B cell (primary cell): Measurements from ENCODE around the gene COPS3.

Experiments used
- EZH2 ChIP-seq: IDR thresholded peaks from 2 replicates; pipeline ENCODE4 v1.6.1; 2012; ENCODE audit warnings: borderline replicate concordance, low read depth, mild to moderate bottlenecking, moderate library complexity, low read length; ENCODE audit not compliant: insufficient read depth, poor library complexity, severe bottlenecking
- TF ChIP-seq, protein P1 (sequence below): fragments of 200-600 bp; IDR thresholded peaks from one replicate; pipeline ENCODE4 v1.8.0; 2022; ENCODE audit warnings: antibody characterized with exemption, mild to moderate bottlenecking

DNA sequence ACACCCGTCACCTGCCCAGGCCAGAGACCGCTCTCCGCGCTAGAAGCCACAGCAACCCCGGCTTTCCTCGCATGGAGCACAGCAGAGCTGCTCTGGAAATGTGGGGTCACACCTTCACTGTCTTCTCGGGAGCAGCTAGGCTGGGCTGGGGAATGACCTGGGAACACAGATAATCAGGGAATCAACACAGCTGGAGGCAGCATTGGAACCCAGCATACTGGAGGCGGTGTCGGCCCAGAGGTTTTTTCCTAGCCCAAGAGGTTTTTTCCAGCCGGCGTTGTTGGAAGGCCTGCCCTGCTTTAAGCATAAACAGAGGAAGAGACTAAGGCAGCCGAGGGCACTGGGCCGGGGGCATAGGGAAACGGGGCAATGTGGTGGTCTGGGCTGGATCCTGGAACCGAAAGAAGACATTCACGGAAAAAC lies 74.1 kb downstream of the COPS3 start:
- no peak for TF ChIP-seq EZH2
- TF ChIP-seq, protein P1, sequence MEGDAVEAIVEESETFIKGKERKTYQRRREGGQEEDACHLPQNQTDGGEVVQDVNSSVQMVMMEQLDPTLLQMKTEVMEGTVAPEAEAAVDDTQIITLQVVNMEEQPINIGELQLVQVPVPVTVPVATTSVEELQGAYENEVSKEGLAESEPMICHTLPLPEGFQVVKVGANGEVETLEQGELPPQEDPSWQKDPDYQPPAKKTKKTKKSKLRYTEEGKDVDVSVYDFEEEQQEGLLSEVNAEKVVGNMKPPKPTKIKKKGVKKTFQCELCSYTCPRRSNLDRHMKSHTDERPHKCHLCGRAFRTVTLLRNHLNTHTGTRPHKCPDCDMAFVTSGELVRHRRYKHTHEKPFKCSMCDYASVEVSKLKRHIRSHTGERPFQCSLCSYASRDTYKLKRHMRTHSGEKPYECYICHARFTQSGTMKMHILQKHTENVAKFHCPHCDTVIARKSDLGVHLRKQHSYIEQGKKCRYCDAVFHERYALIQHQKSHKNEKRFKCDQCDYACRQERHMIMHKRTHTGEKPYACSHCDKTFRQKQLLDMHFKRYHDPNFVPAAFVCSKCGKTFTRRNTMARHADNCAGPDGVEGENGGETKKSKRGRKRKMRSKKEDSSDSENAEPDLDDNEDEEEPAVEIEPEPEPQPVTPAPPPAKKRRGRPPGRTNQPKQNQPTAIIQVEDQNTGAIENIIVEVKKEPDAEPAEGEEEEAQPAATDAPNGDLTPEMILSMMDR = no peak
